Measurements from ENCODE around the gene DIP2A. TPM values are rescaled to one million over a fixed set of nuclear protein-coding genes. Genes with fewer than 3 reads are reported as not detected.

The DIP2A gene
- total and polyA plus RNA-seq, 2 of the 8 experiments (the other 6 are each of a cell fraction or from before 2014, with no cell fraction given), result 16.0 to 27.1 TPM

DNA sequence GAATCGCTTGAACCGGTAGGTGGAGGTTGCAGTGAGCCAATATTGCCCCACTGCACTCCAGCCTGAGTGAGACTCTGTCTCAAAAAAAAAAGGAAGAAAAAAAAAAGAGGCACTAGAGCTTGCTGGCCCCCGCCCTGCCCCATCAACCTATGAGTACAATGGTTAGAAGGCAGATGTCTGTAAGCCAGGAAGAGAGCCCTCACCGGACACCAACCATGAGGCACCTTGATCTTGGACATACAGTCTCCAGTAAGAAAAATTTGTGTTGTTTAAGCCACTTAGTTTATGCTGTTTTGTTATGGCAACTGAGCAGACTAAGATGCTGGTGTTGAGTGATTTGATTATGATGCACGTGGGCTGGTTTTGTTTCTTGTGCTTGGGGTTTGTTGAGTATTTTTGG lies 34.2 kb downstream of the DIP2A start:
- no peak for FAIRE-seq
- Histone ChIP-seq H3K79me1 (ENCODE audit: low read depth, low read length) (no peaks in the 10 kb centered on the region), H2BK15ac (ENCODE audit: low read length) (no peak overlapping the region), H4K91ac (replicated peaks; ENCODE audit: insufficient read length, low read length) (no peak overlapping the region), H2BK12ac (ENCODE audit: low read depth, low read length) (no peak overlapping the region), H3K36me3 (ENCODE audit: control insufficient read depth in 2 of 4, insufficient read depth in 4 of 4, low read length in 3 of 4) (peaks cover 0 to 4% (median 3%) of the 10 kb centered on the region in 4 experiments; a peak in 3 of 8 replicates), H4K8ac (ENCODE audit: extremely low read depth, insufficient read depth, low read length) (no peak overlapping the region), H2AK5ac (ENCODE audit: low read depth, low read length) (no peak overlapping the region), H3K18ac (ENCODE audit: extremely low read depth, low read length) (no peak overlapping the region), H3K9ac (replicated peaks in 1 of 4; ENCODE audit: extremely low read depth in 1 of 4, low read depth in 3 of 4, low read length in 3 of 4) (no peak overlapping the region), H3K9me3 (ENCODE audit: insufficient read depth in 2 of 2, low read depth in 1 of 2, low read length in 1 of 2) (no peaks in the 10 kb centered on the region), H3K56ac (replicated peaks; ENCODE audit: insufficient read length, low read depth, low read length) (no peak overlapping the region), H3K27ac (ENCODE audit: low read depth, low read length) (no peak overlapping the region), H3K4me1 (replicated peaks in 1 of 4; ENCODE audit: control insufficient read depth in 3 of 4, insufficient read depth in 4 of 4, low read length in 3 of 4) (peaks cover 0 to 2% (median 0%) of the 10 kb centered on the region in 4 experiments; a peak in 1 of 7 replicates), H4K20me1 (replicated peaks in 1 of 2; ENCODE audit: control insufficient read depth in 1 of 2, insufficient read depth in 2 of 2, low read length in 2 of 2) (peaks cover 0 to 6% of the 10 kb centered on the region in 2 experiments), H3K14ac (ENCODE audit: insufficient read length) (no peak overlapping the region), H2AFZ (ENCODE audit: low read length) (no peak overlapping the region), H3K23ac (ENCODE audit: insufficient read length) (no peak overlapping the region), H2BK5ac (ENCODE audit: low read depth, low read length) (no peak overlapping the region), H3K4me3 (ENCODE audit: extremely low read depth in 1 of 4, insufficient read depth in 2 of 4, low read depth in 3 of 4, low read length in 4 of 4) (no peak overlapping the region), H3K27me3 (replicated peaks in 1 of 4; ENCODE audit: control insufficient read depth in 3 of 4, extremely low read depth in 1 of 4, insufficient read depth in 3 of 4, low read length in 3 of 4) (no peaks in the 10 kb centered on the region), H3K79me2 (ENCODE audit: control insufficient read depth in 1 of 2, insufficient read depth in 2 of 2, low read length in 2 of 2) (no peaks in the 10 kb centered on the region), H3K4ac (replicated peaks; ENCODE audit: insufficient read length, low read depth, low read length) (no peak overlapping the region), H4K5ac (ENCODE audit: insufficient read length, low read depth, low read length) (no peak overlapping the region), H3K23me2 (ENCODE audit: low read depth, low read length) (no peaks in the 10 kb centered on the region), H3K4me2 (ENCODE audit: insufficient read depth in 1 of 2, low read depth in 2 of 2, low read length in 2 of 2) (no peak overlapping the region), H2BK20ac (ENCODE audit: low read length) (no peak overlapping the region), H2BK120ac (replicated peaks; ENCODE audit: low read depth, low read length) (no peak overlapping the region)
- CTCF ChIA-PET (ENCODE audit: partially characterized antibody), result no interaction called here
- POLR2A ChIA-PET (ENCODE audit: partially characterized antibody), result no interaction called here
- no peak for DNase-seq (ENCODE audit: low read depth in 1 of 2, low spot score in 2 of 2)
- WGBS, 2 experiments (ENCODE audit: extremely low coverage in 1 of 2, insufficient coverage in 1 of 2, insufficient read length in 1 of 2, insufficient replicate concordance in 2 of 2, low coverage in 1 of 2, low lambda C conversion rate in 2 of 2, missing lambda C conversion rate in 1 of 2), result 84% methylated on average over 5 of the region's 5 CpGs; no CpG with 5 or more reads in 1 of the 2 experiments
- no peak for TF ChIP-seq ZNF274 (IDR thresholded peaks at IDR 0.05; ENCODE audit: borderline replicate concordance, extremely low read depth, low read length)
- TF ChIP-seq SP2 (IDR thresholded peaks at IDR 0.05; ENCODE audit: low read length), result no peak
- no peak for TF ChIP-seq CREB1 (IDR thresholded peaks at IDR 0.05)
- no peak for TF ChIP-seq BACH1 (IDR thresholded peaks at IDR 0.05; ENCODE audit: low read length)
- TF ChIP-seq SUZ12 (IDR thresholded peaks at IDR 0.05; ENCODE audit: low read length), result no peak
- TF ChIP-seq KDM1A (IDR thresholded peaks at IDR 0.05; ENCODE audit: borderline replicate concordance, low read length), result no peak
- TF ChIP-seq RXRA (IDR thresholded peaks at IDR 0.05; ENCODE audit: insufficient read depth, low read depth, low read length), result no peak
- TF ChIP-seq CTBP2 (IDR thresholded peaks at IDR 0.05; ENCODE audit: borderline replicate concordance, insufficient read depth, insufficient read length, low read length), result no peak
- no peak for TF ChIP-seq TAF7 (optimal IDR thresholded peaks at IDR 0.05; ENCODE audit: borderline replicate concordance, low read depth, low read length)
- TF ChIP-seq RAD21 (IDR thresholded peaks at IDR 0.05 in 1 of 2, conservative IDR thresholded peaks at IDR 0.05 in 1 of 2; ENCODE audit: low read depth in 2 of 2, low read length in 2 of 2), result no peak
- no peak for TF ChIP-seq KDM4A (IDR thresholded peaks at IDR 0.05; ENCODE audit: low read depth, low read length, severe bottlenecking)
- no peak for TF ChIP-seq SIN3A (conservative IDR thresholded peaks at IDR 0.05 in 1 of 2, IDR thresholded peaks at IDR 0.05 in 1 of 2; ENCODE audit: low read depth in 1 of 2, low read length in 2 of 2)
- TF ChIP-seq JUND (IDR thresholded peaks at IDR 0.05; ENCODE audit: low read length), result no peak
- no peak for TF ChIP-seq MAX (IDR thresholded peaks at IDR 0.05)
